ENCODE results near the gene OR2F2.

The OR2F2 gene

GRCh38 chr7:143910473-143911248, 24.4 kb upstream of the OR2F2 start:
- in situ Hi-C loops (cut with HindIII; ENCODE audit: low pct_ligation_motif_present, low pct_unique_long_range_greater_than_20kb, low sequenced_read_pairs): no loop called here
- DNase-seq: no peak

GRCh38 chr7:143913945-143914615, 21.0 kb upstream of the OR2F2 start:
- in situ Hi-C loops (cut with HindIII; ENCODE audit: low pct_ligation_motif_present, low pct_unique_long_range_greater_than_20kb, low sequenced_read_pairs): no loop called here
- no peak for DNase-seq

- in situ Hi-C loops (cut with HindIII; ENCODE audit: low pct_ligation_motif_present, low pct_unique_long_range_greater_than_20kb, low sequenced_read_pairs): no loop called here
- no peak for DNase-seq
Observed at GRCh38 chr7:143914938-143915652, 19.9 kb upstream of the OR2F2 start.

DNA sequence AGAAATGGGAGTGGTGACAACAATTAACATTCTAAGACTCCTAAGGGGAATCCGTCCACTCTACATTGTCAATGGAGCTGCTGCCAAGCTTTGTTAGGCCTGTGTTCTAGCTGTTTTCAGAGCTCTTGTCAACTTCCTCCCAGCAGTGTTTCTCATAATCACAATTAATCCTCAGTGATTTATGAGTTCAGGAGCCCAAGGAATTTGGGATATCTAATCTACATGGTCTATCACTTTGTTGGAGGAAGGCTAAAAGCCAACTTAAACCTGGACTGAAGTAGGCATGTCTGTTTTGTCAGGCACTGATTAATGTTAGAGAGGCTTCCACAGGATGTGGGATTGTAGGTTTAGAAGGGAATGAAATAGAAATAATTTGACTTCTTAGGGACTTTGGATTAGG, 10.2 kb upstream of the OR2F2 start:
- in situ Hi-C loops (cut with HindIII; ENCODE audit: low pct_ligation_motif_present, low pct_unique_long_range_greater_than_20kb, low sequenced_read_pairs): no loop called here
- DNase-seq: no peak

DNA sequence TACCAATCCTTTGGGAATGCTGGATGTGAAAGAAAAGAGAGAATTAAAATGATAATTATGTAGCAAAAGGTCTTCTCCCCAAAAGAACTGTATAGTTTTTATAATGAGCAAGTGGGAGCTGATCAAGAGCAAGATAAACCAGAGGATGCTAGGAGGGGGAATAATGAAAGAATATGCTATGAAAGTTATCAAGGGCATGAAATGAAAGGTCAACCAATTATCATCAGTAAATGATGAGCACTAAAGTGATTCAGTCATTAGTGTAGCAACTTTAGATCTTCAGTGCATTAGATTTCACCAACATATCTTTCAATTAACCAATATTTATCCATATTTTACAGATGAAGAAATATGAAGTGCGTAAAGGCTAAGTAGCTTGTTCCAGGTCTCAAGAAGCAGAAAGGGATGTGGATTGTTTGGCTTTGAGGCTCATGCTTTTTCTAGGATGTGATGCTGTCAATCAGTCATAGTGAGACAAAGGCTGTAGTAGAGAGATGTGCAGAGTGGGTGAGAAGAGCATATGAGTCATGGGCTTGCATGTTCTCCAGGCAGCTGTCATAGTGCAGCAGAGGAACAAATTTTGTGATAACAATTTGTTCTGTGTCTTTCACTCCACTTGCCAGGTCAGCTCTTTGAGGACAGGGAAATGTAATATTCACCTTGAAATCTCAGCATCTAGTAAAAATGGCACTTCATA, 5.7 kb upstream of the OR2F2 start:
- in situ Hi-C loops (cut with HindIII; ENCODE audit: low pct_ligation_motif_present, low pct_unique_long_range_greater_than_20kb, low sequenced_read_pairs): no loop called here

DNA sequence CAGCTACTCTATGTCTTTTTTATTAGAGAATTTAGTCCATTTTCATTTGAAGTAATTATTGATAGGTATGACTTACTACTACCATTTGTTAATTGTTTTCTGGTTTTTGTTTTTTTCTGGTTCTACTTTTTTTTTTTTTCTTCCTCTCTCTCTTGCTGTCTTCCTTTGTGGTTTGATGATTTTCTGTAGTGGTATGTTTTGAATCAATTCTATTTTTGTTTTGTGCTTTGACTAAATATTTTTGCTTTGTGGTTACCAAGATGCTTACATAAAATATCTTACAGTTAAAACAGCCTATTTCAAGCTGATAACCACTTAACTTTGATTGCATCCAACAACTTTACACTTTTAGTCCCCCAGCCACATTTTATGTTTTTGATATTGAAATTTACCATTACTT, 3.3 kb upstream of the OR2F2 start:
- DNase-seq: no peak
- in situ Hi-C loops (cut with HindIII; ENCODE audit: low pct_ligation_motif_present, low pct_unique_long_range_greater_than_20kb, low sequenced_read_pairs): no loop called here

More for the DNA sequence above, 5.7 kb upstream of the OR2F2 start:
- DNase-seq: no peak

GRCh38 chr7:143936087-143937009, 1.3 kb downstream of the OR2F2 start:
- in situ Hi-C loops (cut with HindIII; ENCODE audit: low pct_ligation_motif_present, low pct_unique_long_range_greater_than_20kb, low sequenced_read_pairs): no loop called here

DNA sequence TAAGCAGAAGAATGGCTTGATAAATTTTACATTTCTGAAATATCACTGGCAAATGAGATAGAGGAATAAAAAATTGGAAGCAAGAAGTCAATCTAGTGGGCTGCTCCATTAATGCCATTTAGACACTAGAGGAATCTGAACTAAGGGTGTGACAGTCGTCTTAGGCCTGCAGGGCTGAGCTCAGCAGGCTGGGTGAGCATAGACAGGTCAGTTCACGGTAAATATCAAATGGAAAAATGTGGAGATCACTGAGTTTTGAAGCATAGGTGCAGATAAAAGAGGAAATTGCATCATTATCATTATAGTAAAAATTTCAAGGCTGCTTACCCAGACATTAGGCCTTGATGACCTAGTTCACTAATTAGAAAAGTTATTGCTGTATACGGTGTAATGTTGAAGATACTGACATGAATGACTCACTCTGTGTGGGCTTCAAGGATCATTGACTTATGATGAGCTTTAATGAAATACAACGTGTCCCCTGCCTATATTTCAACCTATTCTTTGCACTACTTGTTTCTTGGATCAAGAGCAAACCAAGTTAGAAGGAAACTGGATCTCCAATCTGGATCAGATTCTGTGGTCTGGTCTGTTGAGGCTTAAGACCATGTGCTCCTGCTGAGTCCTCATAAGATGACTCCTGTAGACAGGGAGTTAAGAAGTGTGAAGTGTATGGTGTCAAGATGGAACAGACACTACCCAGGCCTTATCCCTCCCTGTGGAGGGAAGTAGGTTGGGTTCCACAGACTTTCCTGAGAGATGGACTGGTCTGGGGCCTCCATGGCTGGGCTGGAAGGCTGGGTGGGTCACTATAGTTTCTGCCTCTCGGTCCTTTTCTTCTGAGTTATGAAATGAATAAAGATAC, 3.6 kb downstream of the OR2F2 start:
- in situ Hi-C loops (cut with HindIII; ENCODE audit: low pct_ligation_motif_present, low pct_unique_long_range_greater_than_20kb, low sequenced_read_pairs): no loop called here
- no peak for DNase-seq

More at GRCh38 chr7:143936087-143937009, 1.3 kb downstream of the OR2F2 start:
- DNase-seq: no peak

- DNase-seq: no peak
- in situ Hi-C loops (cut with HindIII; ENCODE audit: low pct_ligation_motif_present, low pct_unique_long_range_greater_than_20kb, low sequenced_read_pairs): no loop called here
Observed at GRCh38 chr7:143945423-143945822, 10.4 kb downstream of the OR2F2 start.

DNA sequence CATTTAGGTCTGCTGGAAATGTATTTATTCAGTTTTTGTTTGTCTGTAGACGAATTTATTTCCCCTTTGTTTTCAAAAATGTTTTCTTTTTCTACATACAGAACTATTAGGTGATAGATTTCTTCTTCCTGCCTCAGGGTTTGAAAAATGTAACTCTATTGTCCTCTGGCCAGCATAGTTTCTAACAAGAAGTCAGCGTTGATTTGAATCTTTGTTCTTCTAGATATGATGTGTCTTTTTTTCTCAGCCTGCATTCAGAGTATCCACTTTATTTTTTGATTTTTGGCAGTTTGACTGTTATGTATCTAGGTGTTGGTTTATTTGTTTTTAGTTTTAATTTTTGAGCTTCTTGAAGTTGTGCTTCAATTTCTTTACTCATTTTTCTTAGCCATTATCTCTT, 12.1 kb downstream of the OR2F2 start:
- DNase-seq: no peak
- in situ Hi-C loops (cut with HindIII; ENCODE audit: low pct_ligation_motif_present, low pct_unique_long_range_greater_than_20kb, low sequenced_read_pairs): no loop called here

DNA sequence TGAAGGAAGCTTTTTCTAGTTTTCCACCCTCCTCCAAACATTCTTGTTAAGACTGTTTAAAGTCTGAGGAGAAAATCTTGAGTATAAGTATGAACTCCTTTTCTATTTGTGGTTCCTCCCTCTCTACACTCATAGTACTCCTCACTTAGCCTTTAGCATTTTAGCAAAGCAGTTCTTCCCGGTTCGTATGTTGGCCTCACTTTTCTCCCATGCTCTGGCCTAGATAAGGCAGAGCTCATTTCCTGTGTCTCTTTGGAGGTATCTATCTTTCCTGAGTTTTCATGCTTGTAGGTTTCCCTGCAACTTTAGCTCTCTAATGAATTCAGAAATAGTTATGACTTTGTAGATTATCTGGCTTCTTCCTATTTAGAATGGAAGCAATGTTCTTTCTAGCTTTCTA, 13.7 kb downstream of the OR2F2 start:
- in situ Hi-C loops (cut with HindIII; ENCODE audit: low pct_ligation_motif_present, low pct_unique_long_range_greater_than_20kb, low sequenced_read_pairs): no loop called here
- DNase-seq: no peak

GRCh38 chr7:143953421-143953820, 18.4 kb downstream of the OR2F2 start:
- no peak for DNase-seq
- in situ Hi-C loops (cut with HindIII; ENCODE audit: low pct_ligation_motif_present, low pct_unique_long_range_greater_than_20kb, low sequenced_read_pairs): no loop called here

GRCh38 chr7:143954135-143954534, 19.1 kb downstream of the OR2F2 start:
- no peak for DNase-seq
- in situ Hi-C loops (cut with HindIII; ENCODE audit: low pct_ligation_motif_present, low pct_unique_long_range_greater_than_20kb, low sequenced_read_pairs): no loop called here

GRCh38 chr7:143954544-143954943, 19.5 kb downstream of the OR2F2 start, which contains the start of gene OR2F1:
TSS of gene OR2F1 (plus strand) at chr7:143954844. CDS start at chr7:143959971, 5,127 bp downstream.
- no peak for DNase-seq
- in situ Hi-C loops (cut with HindIII; ENCODE audit: low pct_ligation_motif_present, low pct_unique_long_range_greater_than_20kb, low sequenced_read_pairs): no loop called here

DNA sequence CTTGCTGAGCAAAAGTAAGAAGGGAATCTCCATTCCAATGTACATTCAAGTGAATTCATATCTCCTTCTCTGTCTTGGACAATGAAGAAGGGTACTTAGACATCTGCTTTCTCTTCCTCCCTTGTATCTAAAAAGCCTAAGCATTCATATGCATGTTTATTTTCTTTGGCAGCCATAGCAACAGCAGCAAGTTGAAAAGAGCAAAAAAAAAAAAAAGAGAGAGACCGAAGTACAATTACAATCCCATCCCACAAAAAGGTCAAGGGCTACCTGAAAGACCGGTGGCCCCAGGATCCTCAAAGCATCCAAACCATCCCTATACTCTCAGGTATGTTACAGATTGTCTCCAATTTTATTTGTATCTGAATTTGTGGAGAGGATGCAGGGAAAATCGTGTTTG, 23.7 kb downstream of the OR2F2 start:
- DNase-seq: no peak
- in situ Hi-C loops (cut with HindIII; ENCODE audit: low pct_ligation_motif_present, low pct_unique_long_range_greater_than_20kb, low sequenced_read_pairs): no loop called here

- DNase-seq: no peak
- in situ Hi-C loops (cut with HindIII; ENCODE audit: low pct_ligation_motif_present, low pct_unique_long_range_greater_than_20kb, low sequenced_read_pairs): no loop called here
Observed at GRCh38 chr7:143960813-143961610, 26.0 kb downstream of the OR2F2 start.
